Kidney glomerular epithelial cell (primary cell): ENCODE measurements around the gene TPI1.
"Not testable (repeated sequence)": the region's sequence is repeated elsewhere in the genome, so short reads cannot be mapped to it uniquely, and the experiment has no call there.

Source experiments
- DNase-seq: peaks from one replicate; lab custom pipeline; 2025; lab: John Stamatoyannopoulos, UW

Gene TPI1

DNA sequence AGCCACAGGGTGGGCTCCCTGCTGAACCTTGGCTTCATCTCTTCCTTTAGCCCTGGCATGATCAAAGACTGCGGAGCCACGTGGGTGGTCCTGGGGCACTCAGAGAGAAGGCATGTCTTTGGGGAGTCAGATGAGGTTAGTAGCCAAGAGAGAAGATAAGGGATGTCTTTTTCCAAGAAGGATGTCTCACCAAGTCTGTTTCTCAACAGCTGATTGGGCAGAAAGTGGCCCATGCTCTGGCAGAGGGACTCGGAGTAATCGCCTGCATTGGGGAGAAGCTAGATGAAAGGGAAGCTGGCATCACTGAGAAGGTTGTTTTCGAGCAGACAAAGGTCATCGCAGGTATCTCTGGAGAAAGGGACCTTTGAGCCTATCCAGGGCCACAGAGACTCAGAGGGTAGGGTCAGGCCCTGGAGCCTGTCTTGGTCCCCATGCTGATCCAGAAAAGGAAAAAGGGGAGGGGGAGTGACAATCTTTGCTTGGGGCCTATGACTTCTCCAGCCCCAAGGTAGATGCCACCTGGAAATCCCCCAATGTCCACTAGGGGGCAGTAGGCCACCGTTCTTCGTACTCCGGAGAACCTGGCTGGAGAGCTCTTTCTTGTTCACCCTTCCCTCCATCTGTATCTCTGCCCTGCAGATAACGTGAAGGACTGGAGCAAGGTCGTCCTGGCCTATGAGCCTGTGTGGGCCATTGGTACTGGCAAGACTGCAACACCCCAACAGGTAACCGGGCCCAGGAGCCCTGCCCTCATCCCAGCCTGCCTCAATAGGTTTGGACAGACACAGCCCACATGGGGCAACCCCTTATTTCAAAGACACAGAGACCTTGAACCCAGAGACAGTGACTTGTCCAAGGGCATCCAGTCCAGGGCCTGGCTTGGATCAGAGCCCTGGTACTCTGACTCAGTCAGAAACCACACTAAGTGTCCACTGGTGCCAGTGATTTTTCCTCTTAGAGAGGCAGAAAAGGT lies 2.0 kb downstream of the TPI1 start:
- peak; percentile 57 for DNase-seq

DNA sequence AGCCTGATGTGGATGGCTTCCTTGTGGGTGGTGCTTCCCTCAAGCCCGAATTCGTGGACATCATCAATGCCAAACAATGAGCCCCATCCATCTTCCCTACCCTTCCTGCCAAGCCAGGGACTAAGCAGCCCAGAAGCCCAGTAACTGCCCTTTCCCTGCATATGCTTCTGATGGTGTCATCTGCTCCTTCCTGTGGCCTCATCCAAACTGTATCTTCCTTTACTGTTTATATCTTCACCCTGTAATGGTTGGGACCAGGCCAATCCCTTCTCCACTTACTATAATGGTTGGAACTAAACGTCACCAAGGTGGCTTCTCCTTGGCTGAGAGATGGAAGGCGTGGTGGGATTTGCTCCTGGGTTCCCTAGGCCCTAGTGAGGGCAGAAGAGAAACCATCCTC lies 3.0 kb downstream of the TPI1 start:
- DNase-seq: not testable (repeated sequence)

DNA sequence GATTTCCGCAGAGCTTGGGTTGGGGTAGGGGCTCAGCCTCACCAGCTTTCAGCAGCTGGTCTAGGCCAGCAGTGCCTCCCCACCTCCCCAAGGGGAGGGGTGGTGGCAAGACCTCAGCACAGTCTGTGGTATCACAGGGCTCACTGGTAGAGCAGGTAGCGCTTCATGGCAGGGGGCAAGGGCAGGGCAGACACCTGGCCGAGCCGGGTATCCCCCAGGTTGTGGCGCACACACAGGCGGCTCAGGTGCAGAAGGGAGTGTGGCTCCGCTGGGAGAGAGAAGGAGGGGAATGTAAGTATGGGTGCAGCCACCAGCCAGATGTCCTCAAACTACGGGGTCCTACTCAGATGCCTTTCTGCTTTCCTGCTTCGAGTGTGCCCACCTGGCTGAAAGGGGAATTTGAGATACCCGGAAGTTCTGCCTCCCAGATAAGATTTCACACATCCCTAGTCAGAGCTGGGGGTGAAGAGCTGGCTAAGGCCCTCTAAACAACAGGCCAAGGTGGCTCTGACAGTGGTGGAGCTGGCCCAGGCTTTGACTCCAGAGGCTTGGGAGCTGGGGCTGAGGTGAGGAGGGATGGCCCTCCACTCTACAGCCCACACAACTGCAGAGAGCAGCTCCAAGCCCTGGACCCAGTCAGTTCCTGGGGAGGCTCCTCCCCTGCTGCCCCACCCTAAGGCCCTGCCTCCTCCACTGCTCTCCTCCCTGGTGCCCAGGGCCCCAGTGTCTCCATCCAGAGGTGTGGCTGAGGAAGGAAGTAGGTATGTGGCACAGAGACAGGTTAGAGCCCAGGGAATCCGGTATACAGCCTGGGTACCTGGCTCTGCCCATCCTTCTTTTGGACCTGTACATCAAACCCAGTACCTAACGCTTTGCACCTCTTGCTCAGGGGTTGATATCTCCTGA lies 4.0 kb downstream of the TPI1 start:
- DNase-seq: peak; percentile 37

DNA sequence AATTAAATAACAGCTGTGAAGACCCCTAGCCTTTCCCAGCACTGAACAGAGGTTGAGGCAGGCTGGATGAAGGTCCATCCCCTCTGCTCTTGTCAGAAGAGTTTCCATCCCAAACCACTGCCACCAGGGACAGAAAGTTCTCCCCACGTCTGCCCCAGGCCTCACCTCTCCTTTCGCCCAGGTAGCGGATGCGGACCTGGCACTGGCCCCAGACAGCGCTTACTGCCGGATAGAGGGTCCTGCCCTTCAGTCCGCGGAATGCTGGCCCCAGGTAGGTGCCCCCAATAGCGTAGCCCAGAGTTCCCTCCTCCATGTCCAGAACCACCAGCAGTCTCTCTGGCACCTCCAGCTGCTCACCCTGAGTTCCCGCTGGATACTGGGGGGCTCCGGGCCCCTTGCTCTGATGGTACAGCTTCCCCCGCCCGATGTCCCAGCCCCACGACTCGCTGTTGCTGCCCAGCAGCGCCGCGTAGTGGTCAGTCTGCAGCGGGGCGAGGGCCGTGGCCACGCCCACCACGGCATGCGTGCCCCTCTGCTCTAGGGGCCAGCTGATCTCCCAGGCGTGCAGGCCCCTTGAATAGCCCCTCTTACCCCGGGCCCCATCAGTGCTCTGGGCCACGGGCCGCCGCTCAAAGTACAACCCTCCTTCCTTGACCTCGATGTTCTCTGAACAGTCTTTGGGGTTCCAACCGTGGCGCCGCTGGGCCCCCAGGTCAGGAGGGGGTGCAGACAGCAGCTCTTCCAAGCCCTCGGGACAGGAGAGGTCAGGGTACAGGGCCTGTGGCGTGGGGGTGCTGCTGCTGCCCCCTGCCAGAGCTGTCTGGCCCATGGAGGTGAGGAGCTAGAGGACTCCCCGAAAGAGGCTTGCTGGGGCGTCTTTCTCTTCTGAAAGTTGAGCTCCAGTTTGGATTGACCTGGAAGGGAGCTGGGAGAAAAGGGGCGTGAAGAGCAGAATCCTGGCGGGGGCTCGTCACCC lies 5.0 kb downstream of the TPI1 start:
- DNase-seq: peak; percentile 29

DNA sequence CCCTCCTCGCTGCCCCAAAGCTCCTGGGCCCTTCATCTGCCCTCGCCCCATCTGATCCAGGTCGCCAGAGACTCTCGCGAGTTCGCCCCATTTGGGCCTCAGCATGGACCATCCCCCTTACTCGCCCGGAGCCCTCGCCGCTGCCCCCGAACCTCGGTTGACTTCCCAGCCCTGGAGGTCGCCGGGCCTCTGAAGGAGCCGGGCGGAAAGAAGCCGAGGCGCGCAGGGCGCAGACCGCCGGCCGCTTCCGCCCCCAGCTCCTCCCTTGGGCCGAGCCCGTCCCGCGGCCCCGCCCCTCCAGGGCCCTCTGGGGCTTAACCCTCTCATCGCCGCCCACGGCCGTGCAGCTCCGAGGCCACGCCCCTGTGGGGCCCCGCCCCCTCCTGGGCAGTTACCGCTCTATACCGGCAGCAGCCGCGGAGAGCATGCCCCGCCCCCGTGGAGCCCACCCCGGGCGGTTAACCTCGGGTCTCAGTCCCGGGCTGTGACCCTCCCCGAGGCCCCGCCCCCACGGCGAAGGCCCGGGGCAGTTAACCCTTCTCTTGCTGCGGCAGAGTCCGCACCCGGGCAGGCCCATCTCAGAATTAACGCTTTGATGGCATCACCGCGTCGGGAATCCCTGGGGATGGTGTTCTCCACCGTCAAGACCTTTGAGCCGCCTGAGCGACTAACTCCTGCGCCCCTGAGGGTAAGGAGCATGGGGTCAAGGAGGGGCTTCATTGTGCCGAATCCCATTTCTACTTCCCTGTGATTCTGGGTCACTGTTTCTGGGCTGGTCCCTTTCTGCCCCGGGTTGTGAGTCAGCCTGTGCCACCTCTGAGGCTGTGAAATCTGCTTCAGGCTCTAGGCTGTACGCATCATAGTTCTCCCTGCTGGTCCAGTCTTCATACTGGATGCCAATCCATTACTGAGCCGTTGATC lies 6.0 kb downstream of the TPI1 start, which contains the start of gene SPSB2:
TSS of gene SPSB2 (minus strand) at position 210 of the 921 bp plus-strand sequence. CDS start 402 bp downstream, outside the sequence.
- DNase-seq: peak; percentile 92

DNA sequence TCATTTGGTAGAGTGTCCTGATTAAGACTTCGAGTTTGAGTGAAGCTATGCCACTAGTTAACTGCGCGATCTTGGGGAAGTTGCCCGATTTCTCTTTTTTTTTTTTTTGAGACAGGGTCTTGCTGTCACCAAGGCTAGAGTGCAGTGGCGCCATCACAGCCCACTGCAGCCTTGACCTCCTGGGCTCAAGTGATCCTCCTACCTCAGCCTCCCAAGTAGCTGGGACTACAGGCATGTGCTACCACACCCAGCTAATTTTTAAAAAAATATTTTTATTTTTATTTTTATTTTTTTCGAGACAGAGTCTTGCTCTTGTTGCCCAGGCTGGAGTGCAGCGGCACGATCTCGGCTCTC lies 6.7 kb downstream of the TPI1 start:
- not testable (repeated sequence) for DNase-seq

DNA sequence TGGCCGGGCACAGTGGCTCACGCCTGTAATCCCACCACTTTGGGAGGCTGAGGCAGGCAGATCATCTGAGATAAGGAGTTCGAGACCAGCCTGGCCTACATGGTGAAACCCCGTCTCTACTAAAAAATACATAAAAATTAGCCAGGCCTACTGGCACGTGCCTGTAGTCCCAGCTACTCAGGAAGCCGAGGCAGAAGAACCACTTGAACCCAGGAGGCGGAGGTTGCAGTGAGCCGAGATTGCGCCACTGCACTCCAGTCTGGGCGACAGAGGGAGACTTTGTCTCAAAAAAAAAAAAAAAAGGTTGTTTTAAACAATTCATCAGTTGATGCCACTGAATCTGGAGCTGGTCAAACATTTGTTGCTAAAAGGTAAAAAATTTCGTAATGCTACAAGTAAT lies 12.5 kb downstream of the TPI1 start:
- DNase-seq: not testable (repeated sequence)

DNA sequence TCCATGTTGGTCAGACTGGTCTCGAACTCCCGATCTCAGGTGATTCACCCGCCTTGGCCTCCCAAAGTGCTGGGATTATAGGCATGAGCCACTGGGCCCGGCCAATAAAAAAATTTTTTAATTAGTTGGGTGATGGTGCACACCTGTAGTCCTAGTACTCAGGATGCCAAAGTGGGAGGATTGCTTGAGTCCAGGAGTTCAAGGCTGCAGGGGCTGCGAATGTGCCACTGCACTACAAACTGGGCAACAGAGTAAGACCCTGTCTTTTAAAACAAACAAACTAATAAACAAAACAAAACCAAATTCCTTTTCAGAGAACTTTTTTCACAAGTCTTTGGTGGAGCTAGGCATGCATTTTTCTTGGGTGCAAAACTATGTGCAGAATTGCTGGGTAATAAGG lies 15.9 kb downstream of the TPI1 start:
- DNase-seq: no peak

DNA sequence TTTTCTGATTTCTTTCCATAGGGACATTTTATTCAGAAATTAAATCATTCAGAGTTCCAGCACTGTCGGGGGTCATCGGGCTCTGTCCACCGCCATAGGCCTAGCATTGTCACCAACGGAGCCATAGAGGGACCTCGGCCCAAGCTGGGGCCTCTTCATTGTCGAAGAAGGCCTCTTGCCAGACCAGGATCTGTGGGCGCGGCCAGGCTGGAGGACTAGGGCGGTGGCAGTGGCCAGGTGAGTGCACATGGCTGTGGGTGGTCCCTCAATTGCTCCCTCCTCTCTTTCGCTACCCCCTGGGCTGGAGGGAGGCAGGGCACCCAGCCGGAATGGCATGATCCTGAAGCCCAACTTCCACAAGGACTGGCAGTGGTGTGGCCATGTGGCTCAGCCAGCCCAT lies 16.4 kb downstream of the TPI1 start:
- no peak for DNase-seq

DNA sequence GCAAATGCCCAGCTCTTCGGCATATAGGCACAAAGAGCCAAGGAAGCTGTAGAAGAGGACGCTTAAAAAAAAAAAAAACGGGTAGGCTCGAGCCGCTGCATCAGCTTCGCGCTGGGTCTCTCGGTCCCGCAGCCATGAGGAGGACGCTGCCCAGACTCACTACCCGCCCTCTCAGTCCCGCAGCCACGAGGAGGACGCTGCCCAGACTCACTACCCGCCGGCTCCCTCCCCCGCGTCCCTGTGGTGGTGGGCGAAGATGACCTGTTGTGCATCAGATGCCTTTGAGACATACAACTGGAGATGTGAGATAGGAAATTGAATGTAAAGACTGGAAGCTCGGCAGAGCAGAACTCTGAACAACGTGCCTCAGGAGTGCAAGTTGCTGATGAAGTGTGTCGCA lies 17.2 kb downstream of the TPI1 start:
- no peak for DNase-seq

DNA sequence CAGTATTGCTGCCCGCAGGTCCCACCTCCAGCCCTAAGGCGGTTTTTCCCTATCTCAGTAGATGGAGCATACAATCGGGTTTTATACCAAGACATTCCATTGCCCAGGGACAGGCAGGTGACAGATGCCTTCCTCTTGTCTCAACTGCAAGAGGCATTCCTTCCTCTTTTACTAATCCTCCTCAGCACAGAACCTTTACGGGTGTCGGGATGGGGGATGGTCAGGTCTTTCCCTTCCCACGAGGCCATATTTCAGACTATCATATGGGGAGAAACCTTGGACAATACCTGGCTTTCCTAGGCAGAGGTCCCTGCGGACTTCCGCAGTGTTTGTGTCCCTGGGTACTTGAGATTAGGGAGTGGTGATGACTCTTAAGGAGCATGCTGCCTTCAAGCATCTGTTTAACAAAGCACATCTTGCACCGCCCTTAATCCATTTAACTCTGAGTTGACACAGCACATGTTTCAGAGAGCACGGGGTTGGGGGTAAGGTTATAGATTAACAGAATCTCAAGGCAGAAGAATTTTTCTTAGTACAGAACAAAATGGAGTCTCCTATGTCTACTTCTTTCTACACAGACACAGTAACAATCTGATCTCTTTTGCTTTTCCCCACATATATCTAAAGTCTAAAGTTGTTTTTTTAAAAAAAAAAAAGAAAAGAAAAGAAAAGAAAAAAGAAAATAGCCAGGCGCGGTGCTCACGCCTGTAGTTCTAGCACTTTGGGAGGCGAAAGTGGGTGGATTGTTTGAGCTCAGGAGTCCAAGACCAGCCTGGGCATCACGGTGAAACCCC lies 19.1 kb downstream of the TPI1 start:
- not testable (repeated sequence) for DNase-seq

DNA sequence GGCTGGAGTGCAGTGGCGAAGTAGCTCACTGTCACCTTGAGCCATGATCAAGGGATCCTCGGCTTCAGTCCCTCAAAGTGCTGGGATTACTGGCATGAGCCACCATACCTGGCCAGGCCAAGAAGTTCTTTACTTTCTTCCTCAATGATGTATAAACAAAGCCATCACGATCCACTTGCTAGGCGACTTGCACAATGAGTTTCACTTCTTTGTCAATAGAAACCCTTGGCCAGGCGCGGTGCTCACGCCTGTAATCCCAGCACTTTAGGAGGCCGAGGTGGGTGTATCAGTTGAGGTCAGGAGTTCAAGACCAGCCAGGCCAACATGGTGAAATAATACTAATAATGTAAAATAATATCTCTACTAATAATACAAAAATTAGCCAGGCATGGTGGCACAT lies 20.1 kb downstream of the TPI1 start:
- no peak for DNase-seq

DNA sequence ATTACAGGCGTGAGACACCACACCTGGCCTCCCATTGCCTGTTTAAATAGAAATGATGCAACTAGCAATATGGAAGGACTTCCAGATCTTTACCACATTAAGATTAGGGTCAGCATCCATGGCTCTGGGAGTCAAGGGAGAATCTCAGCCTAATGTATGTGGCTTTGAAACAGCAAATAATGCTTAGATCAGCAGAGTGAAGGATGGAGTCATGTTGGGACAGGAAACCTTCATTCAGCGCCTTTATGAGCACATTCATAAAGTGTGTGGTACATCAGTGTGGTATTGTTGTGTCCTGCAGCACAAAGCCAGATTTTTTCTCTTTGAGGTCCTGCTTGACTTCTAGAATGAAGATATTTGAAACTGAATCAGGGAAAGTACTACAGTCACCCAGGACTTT lies 21.0 kb downstream of the TPI1 start:
- no peak for DNase-seq

DNA sequence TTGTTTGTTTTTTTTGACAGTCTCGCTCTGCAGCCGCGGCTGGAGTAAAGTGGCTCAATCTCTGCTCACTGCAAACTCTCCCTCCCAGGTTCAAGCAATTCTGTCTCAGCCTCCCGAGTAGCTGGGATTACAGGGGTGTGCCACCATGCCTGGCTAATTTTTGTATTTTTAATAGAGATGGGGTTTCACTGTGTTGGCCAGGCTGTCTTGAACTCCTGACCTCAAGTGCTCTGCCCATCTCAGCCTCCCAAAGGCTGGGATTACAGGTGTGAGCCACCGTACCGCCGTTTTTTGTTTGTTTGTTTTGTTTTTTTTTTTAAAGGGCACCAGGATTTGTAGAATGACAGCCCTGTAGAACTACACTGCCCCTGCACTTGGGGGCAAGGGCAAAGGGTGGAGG lies 21.5 kb downstream of the TPI1 start:
- not testable (repeated sequence) for DNase-seq

DNA sequence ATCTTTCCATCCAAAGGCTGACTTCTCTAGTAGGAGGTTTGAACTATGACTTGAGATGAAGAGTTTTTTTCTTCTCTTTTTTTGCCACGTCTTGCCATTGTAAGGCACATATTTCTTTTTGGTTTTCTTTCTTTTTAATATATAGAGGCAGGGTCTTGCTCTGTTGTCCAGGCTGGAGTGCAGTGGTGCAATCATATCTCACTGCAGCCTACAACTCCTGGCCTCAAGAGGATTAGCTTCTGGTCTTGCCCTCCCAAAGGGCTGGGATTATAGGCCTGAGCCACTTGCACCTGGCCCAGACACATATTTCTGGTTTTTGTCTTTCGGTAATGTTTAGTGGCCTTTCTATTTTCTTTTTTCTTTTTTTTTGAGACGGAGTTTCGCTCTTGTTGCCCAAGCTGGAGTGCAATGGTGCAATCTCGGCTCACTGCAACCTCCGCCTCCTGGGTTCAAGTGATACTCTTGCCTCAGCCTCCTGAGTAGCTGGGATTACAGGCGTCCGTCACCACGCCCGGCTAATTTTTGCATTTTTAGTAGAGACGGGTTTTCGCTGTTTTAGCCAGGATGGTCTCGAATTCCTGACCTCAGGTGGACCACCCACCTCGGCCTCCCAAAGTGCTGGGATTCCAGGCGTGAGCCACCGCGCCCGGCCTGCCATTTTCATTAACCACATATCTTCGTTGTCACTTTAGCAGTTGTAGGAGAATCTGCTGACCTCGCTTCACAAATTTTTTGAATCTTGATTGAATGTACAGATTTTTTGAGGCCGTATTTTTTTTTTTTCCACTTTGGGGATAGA lies 22.6 kb downstream of the TPI1 start:
- not testable (repeated sequence) for DNase-seq

DNA sequence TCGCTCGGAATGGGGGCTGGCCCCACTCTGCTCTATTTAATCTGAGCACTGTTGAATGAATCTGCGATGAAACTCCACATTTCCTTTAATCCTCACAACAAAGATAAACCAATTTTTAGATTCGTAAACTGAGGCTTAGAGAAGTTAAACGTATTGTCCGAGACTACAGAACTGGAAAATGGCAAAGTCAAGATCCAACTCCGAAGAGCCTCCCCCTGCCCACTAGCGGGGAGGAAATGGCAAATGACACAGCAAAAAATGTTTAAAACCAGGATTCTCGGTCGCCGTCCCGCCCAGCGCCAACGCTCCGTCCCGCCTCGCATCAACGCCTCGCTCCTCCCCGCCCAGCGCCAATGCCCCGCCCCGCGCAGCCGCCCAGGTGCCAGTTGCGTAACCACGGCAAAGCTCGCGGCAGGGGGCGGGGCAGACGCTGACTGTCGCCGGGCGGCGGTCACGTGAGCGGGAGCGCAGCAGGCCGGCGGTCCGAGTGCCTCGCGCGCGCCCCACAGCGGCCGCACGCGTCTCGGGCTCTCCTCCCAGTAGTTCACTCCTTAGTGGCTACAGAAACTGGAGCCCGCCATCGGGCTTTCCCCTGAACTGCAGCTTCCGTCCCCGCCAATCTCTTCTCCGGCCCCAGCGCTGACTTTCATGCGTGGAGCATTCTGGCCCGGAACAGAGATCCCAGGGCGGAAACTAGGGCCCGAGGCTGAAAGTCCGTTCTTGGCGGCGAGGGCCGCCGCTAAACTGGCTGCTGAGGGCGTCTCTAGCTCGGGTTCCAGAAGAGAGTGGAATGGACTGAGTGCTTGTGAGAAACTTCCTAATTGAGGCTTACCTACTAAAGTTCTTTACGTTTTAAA lies 23.7 kb downstream of the TPI1 start:
- DNase-seq: peak; percentile 93

DNA sequence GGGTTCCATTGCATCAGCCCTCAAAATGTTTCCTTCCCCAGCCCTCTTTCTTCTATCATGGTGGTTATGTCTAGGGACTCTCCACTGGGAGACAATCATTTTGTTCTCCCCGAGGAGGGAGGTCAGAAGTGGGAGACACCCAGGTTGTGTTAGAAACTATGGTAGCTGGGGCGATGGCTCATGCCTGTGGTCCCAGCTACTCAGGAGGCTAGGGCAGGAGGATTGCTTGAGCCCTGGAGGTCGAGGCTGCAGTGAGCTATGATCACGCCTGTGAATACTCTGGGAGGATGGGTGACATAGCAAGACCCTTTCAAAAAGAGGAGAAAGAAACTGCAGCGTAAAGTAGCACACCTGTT lies 24.3 kb downstream of the TPI1 start:
- DNase-seq: no peak

DNA sequence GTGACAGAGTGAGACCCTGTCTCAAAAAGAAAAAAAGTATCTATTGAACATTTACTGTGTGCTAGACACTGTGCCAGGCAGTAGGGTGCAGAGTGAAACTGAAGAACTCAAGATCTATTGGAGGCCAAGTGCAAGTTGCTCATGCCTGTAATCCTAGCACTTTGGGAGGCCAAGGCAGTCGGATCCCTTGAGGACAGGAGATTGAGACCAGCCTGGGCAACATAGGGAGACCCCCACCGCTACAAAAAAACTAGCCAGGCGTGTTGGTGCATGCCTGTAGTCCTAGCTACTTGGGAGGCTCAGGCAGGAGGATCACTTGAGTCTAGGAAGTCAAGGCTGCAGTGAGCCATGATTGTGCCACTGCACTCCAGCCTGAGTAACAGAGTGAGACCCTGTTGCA lies 25.4 kb downstream of the TPI1 start:
- DNase-seq: not testable (repeated sequence)
